GM18867 (cell line): ENCODE measurements around the gene TAF9B.
"Not testable (repeated sequence)": the region's sequence is repeated elsewhere in the genome, so short reads cannot be mapped to it uniquely, and the experiment has no call there.

Experiments used
- ATAC-seq: cut with Tn5 transposase; IDR thresholded peaks from one replicate; pipeline ENCODE4 v1.9.1; 2021; ENCODE audit warnings: mild to moderate bottlenecking, moderate library complexity; ENCODE audit not compliant: unreplicated experiment

The TAF9B gene

GRCh38 chrX:78116766-78117165 lies 22.7 kb downstream of the TAF9B start:
- no peak for ATAC-seq

GRCh38 chrX:78116365-78116764 lies 23.1 kb downstream of the TAF9B start:
- no peak for ATAC-seq

GRCh38 chrX:78111140-78111931 lies 28.1 kb downstream of the TAF9B start:
- ATAC-seq: no peak

GRCh38 chrX:78109458-78109857 lies 30.0 kb downstream of the TAF9B start:
- no peak for ATAC-seq

GRCh38 chrX:78106651-78106986 lies 32.8 kb downstream of the TAF9B start:
- ATAC-seq: no peak

- no peak for ATAC-seq
These were observed 33.4 kb downstream of the TAF9B start for GRCh38 chrX:78105944-78106650.

GRCh38 chrX:78104447-78105176 lies 34.8 kb downstream of the TAF9B start:
- peak; percentile 30 for ATAC-seq

GRCh38 chrX:78103623-78104446 lies 35.6 kb downstream of the TAF9B start, which contains the start of gene PGK1:
Gene PGK1 (plus strand): TSS chrX:78104248. CDS start chrX:78104341, 93 bp downstream.
- ATAC-seq: peak; percentile 94

- ATAC-seq: no peak
These were observed 36.3 kb downstream of the TAF9B start for GRCh38 chrX:78103001-78103622.

GRCh38 chrX:78102091-78102490 lies 37.4 kb downstream of the TAF9B start:
- no peak for ATAC-seq

- no peak for ATAC-seq
These were observed 41.3 kb downstream of the TAF9B start for GRCh38 chrX:78098108-78098507.

GRCh38 chrX:78092296-78092695 lies 47.2 kb downstream of the TAF9B start:
- peak; percentile 83 for ATAC-seq

GRCh38 chrX:78081413-78081812 lies 58.0 kb downstream of the TAF9B start:
- ATAC-seq: not testable (repeated sequence)
